Endothelial cell of umbilical vein (primary cell): ENCODE measurements around the gene SRPX2.

ENCODE experiments used
- EZH2 ChIP-seq: IDR thresholded peaks from 2 replicates; pipeline ENCODE4 v1.6.1; 2012; ENCODE audit warnings: borderline replicate concordance, low read depth, mild to moderate bottlenecking, moderate library complexity, low read length, inconsistent platforms; ENCODE audit not compliant: severe bottlenecking
- FOS ChIP-seq: IDR thresholded peaks from 2 replicates; pipeline ENCODE4 v1.6.1; 2011; ENCODE audit warnings: mild to moderate bottlenecking, low read length, moderate library complexity, borderline replicate concordance; ENCODE audit not compliant: insufficient read depth
- JUN ChIP-seq: IDR thresholded peaks from 2 replicates; pipeline ENCODE4 v1.6.1; 2011; ENCODE audit warnings: borderline replicate concordance, low read depth; ENCODE audit not compliant: insufficient read length, insufficient read depth
- POLR2A ChIP-seq: IDR thresholded peaks from 2 replicates; pipeline ENCODE4 v1.6.1; 2012; ENCODE audit warnings: low read depth, mild to moderate bottlenecking, control low read depth, low read length
- POLR2AphosphoS5 ChIP-seq: IDR thresholded peaks from 2 replicates; pipeline ENCODE4 v1.6.1; 2012; ENCODE audit warnings: low read depth, mild to moderate bottlenecking, control low read depth, low read length, moderate library complexity; ENCODE audit not compliant: insufficient read depth
- TF ChIP-seq, protein P1 (sequence below), 2 donors: IDR thresholded peaks; 1 replicate in 1 of 2; 2 replicates in 1 of 2; pipeline ENCODE4 v1.5.1; 2011; ENCODE audit warnings: low read length in 2 of 2, mild to moderate bottlenecking in 2 of 2, moderate library complexity in 2 of 2, control low read depth in 1 of 2, inconsistent platforms in 1 of 2, low read depth in 1 of 2; ENCODE audit not compliant: insufficient read depth in 1 of 2; ENCODE audit errors: extremely low read depth in 1 of 2

DNA sequence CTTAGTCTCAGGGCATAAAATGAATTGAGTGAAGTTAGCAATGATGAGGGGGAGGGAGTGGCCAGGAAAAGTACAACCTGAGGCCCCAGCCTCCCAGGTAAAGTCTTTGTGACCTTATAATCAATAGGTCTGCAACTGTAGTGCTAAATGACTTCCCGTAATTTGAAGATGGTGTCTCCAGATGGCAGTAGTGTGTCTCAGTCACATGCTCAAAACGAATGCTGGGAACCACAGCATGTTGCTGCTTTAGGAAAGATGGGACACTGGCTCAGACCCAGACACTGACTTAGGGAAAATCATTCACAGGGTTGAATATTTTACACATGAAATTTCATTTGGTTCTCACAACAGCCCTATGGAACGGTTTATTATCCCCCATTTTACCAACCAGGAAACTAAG lies 10.3 kb downstream of the SRPX2 start:
- TF ChIP-seq, protein P1, sequence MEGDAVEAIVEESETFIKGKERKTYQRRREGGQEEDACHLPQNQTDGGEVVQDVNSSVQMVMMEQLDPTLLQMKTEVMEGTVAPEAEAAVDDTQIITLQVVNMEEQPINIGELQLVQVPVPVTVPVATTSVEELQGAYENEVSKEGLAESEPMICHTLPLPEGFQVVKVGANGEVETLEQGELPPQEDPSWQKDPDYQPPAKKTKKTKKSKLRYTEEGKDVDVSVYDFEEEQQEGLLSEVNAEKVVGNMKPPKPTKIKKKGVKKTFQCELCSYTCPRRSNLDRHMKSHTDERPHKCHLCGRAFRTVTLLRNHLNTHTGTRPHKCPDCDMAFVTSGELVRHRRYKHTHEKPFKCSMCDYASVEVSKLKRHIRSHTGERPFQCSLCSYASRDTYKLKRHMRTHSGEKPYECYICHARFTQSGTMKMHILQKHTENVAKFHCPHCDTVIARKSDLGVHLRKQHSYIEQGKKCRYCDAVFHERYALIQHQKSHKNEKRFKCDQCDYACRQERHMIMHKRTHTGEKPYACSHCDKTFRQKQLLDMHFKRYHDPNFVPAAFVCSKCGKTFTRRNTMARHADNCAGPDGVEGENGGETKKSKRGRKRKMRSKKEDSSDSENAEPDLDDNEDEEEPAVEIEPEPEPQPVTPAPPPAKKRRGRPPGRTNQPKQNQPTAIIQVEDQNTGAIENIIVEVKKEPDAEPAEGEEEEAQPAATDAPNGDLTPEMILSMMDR (IDR thresholded peaks at IDR 0.05; ENCODE audit: extremely low read depth in 1 of 2, insufficient read depth in 1 of 2, low read depth in 1 of 2, low read length in 2 of 2) = peak; percentile 4 to 15
- TF ChIP-seq POLR2A = no peak
- no peak for TF ChIP-seq JUN
- TF ChIP-seq POLR2AphosphoS5 = no peak
- no peak for TF ChIP-seq EZH2
- no peak for TF ChIP-seq FOS
